ENCODE results near the gene MIA. TPM values are rescaled to one million over a fixed set of nuclear protein-coding genes. Genes with fewer than 3 reads are reported as not detected.

MIA gene
- polyA plus RNA-seq, 1 donor from 2014 or later, result 1.8 TPM

DNA sequence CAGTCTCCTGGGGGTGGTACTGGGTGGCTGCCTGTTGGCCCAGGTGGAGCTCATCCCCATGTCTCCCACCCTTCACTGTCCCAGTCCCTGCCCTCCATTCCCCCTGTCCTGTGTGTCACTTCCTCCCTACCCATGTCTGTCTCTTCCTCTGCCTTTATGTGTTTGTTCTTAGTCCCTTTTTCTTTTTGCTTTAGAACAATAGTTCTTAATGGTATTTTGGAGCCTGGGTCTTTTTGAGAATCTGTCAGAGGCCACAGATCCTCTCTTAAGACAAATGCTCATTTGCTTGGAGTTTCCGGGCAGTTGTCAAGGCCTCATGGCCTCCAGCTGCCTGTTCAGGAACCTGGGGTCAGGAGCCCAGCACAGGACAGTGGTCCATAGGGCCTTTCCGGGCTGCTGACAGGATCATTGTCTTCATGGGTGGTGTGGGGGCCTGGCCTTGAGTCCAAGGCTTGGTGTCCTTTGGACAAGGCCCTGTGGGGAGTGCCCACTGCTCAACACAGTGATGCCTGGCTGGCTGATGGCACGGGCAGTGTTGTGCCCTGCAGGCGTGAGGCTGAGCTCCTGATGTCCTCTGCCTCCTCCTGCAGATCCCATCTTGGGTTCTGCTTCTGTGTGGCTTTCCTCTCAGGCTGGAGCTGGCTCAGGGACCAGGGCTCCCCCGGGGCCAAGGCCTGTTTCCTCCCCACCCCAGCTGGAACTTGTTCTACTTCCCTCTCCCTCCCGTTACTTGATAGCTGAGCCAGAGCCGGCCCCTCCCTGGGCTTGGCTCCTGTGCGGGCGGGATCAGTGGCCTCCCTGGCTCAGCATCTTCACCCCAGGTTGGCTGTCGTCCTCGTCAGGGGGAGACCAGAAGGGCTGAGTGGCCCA lies 27.2 kb downstream of the MIA start:
- Histone ChIP-seq H3K79me2 (replicated peaks; ENCODE audit: insufficient read depth, low read length) (peaks cover 68% of the 10 kb centered on the region), H4K20me1 (ENCODE audit: insufficient read depth) (peaks cover 10% of the 10 kb centered on the region), H3K4me3 (ENCODE audit: low read length) (peak overlapping the region; percentile 92)

GRCh38 chr19:40803170-40803856 lies 28.0 kb downstream of the MIA start:
- peak overlapping the region; percentile 92 for H3K4me3 ChIP-seq (ENCODE audit: low read length)
- peaks cover 72% of the 10 kb centered on the region for H3K79me2 ChIP-seq (replicated peaks; ENCODE audit: insufficient read depth, low read length)
- H3K4me2 ChIP-seq (ENCODE audit: low read length), result peak overlapping the region; percentile 17
- H2AFZ ChIP-seq (ENCODE audit: low read depth, low read length), result no peak overlapping the region
- no peak overlapping the region for H3K9ac ChIP-seq (ENCODE audit: low read length)
- H3K9me2 ChIP-seq (ENCODE audit: insufficient read depth, low read length), result no peaks in the 10 kb centered on the region
- no peaks in the 10 kb centered on the region for H3K9me3 ChIP-seq (ENCODE audit: low read length)
- no peaks in the 10 kb centered on the region for H3F3A ChIP-seq (ENCODE audit: insufficient read depth, low read length, poor library complexity, severe bottlenecking)
- peaks cover 10% of the 10 kb centered on the region for H4K20me1 ChIP-seq (ENCODE audit: insufficient read depth)
- H3K36me3 ChIP-seq (ENCODE audit: insufficient read depth, low read length), result peaks cover 3% of the 10 kb centered on the region
- no peak overlapping the region for H3K27ac ChIP-seq (ENCODE audit: low read length)
- no peaks in the 10 kb centered on the region for H3K27me3 ChIP-seq (ENCODE audit: insufficient read depth, low read depth, low read length)
- no peak for TF ChIP-seq SMC3 (conservative IDR thresholded peaks at IDR 0.05; ENCODE audit: poor library complexity)
- TF ChIP-seq RAD21 (conservative IDR thresholded peaks at IDR 0.05), result no peak
- TF ChIP-seq REST (IDR thresholded peaks at IDR 0.05; ENCODE audit: borderline replicate concordance), result no peak
- TF ChIP-seq, protein P1, sequence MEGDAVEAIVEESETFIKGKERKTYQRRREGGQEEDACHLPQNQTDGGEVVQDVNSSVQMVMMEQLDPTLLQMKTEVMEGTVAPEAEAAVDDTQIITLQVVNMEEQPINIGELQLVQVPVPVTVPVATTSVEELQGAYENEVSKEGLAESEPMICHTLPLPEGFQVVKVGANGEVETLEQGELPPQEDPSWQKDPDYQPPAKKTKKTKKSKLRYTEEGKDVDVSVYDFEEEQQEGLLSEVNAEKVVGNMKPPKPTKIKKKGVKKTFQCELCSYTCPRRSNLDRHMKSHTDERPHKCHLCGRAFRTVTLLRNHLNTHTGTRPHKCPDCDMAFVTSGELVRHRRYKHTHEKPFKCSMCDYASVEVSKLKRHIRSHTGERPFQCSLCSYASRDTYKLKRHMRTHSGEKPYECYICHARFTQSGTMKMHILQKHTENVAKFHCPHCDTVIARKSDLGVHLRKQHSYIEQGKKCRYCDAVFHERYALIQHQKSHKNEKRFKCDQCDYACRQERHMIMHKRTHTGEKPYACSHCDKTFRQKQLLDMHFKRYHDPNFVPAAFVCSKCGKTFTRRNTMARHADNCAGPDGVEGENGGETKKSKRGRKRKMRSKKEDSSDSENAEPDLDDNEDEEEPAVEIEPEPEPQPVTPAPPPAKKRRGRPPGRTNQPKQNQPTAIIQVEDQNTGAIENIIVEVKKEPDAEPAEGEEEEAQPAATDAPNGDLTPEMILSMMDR (IDR thresholded peaks at IDR 0.05; ENCODE audit: poor library complexity, severe bottlenecking), result no peak
- TF ChIP-seq POLR2AphosphoS5 (IDR thresholded peaks at IDR 0.05), result no peak

More for the DNA sequence above, 27.2 kb downstream of the MIA start:
- Histone ChIP-seq H3K4me2 (ENCODE audit: low read length) (peak overlapping the region; percentile 80), H3K27ac (ENCODE audit: low read length) (no peak overlapping the region), H3K27me3 (ENCODE audit: insufficient read depth, low read depth, low read length) (no peaks in the 10 kb centered on the region), H3K36me3 (ENCODE audit: insufficient read depth, low read length) (peaks cover 3% of the 10 kb centered on the region), H3K9me3 (ENCODE audit: low read length) (no peaks in the 10 kb centered on the region), H3F3A (ENCODE audit: insufficient read depth, low read length, poor library complexity, severe bottlenecking) (no peaks in the 10 kb centered on the region), H3K9me2 (ENCODE audit: insufficient read depth, low read length) (no peaks in the 10 kb centered on the region), H3K9ac (ENCODE audit: low read length) (peak overlapping the region; percentile 94), H2AFZ (ENCODE audit: low read depth, low read length) (no peak overlapping the region)
- TF ChIP-seq MXI1 (conservative IDR thresholded peaks at IDR 0.05; ENCODE audit: poor library complexity, severe bottlenecking) (no peak), REST (IDR thresholded peaks at IDR 0.05; ENCODE audit: borderline replicate concordance) (no peak), TAF1 (IDR thresholded peaks at IDR 0.05; ENCODE audit: low read depth) (no peak), EZH2 (IDR thresholded peaks at IDR 0.05; ENCODE audit: borderline replicate concordance, insufficient read depth, low read length, poor library complexity, severe bottlenecking) (no peak), RAD21 (conservative IDR thresholded peaks at IDR 0.05) (no peak), EP300 (conservative IDR thresholded peaks at IDR 0.05; ENCODE audit: poor library complexity, severe bottlenecking) (no peak), SMC3 (conservative IDR thresholded peaks at IDR 0.05; ENCODE audit: poor library complexity) (no peak), POLR2AphosphoS5 (IDR thresholded peaks at IDR 0.05) (no peak)
- TF ChIP-seq, protein P1 (IDR thresholded peaks at IDR 0.05; ENCODE audit: poor library complexity, severe bottlenecking), result no peak
